SK-N-DZ (cell line): Measurements from ENCODE around the gene BEGAIN.

ENCODE experiments used
- DNase-seq: peaks from one replicate; pipeline ENCODE4 v3.0.0-alpha.2; 2015; ENCODE audit warnings: low spot score

BEGAIN gene

DNA sequence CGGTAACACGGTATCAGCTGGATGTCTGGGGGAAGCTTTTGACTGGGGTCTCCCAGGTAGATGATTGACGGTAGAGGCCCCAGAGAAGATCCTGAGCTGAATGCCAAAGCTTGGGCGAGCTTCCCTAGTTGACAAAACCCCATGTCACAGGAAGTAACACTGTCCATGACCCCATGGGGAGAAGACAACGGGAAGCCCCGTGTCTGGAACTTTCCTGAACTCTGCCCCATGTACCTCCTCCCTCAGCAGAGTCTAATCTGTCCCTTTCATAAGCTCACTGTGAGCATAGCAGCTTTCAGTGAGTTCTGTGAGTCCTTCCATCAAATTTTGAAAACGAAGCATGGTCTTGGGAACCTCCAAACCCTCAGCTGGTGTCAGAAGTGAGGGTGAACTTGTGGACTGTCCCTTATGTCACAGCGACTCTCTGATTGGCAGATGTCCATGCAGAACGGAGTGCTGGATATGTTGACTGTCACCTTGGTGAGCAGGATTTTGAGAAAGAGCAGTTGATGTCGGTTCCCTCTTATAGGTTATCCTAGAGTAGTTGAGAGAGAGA lies 29.7 kb upstream of the BEGAIN start:
- DNase-seq = no peak

DNA sequence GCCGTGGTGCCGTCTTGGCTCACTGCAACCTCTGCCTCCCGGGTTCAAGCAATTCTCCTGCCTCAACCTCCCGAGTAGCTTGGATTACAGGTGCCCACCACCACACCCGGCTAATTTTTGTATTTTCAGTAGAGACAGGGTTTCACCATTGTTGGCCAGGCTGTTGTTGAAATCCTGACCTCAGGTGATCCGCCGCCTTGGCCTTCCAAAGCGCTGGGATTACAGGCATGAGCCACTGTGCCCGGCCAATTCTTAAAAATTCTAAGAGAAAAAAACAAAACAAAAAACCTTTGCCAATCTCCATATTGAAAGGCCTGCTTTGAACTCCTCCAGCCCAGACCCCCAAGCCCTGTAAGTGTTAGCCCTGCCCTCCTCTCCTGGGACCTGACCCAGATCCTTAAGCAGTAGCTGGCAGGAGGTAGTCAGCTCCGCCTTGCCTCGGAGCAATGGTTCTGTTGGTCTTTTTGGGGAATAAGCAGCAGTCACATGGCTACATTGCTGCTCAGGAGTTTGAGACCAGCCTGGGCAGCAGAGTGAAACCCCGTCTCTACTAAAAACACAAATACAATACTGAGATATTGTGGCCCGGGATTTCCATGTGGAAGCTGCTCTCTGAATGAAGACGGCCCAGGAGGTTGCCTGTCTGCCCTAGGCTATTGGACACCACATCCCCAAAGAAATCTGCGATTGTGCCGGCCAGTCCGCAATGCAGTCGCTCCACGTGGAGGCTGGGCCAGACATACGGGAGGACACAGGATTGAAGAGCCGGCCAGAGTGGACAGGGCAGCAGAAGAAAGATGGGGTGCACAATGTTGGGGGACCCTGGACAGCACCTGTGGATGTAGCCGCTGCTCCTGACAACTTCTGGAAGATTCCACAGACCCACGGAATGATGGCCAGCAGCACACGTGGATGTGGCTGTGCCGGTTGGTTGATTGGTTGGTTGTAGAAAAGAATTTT lies 28.8 kb upstream of the BEGAIN start:
- DNase-seq = no peak

DNA sequence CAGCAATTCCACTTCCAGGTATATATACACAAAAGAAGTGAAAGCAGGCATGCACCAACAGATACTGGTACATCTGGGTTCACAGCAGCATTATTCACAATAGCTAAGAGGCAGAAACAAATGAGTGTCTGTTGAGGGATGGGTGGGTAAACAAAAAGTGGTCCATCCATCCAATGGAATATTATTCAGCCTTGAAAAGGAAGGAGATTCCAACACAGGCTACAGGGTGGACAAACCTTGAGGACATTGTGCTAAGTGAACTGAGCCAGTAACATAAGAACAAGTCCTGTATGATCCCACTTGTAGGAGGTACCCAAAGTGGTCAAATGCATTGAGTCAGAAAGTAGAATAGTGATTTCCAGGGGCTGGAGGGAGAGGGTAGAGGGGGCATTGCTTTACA lies 27.6 kb upstream of the BEGAIN start:
- DNase-seq = no peak

DNA sequence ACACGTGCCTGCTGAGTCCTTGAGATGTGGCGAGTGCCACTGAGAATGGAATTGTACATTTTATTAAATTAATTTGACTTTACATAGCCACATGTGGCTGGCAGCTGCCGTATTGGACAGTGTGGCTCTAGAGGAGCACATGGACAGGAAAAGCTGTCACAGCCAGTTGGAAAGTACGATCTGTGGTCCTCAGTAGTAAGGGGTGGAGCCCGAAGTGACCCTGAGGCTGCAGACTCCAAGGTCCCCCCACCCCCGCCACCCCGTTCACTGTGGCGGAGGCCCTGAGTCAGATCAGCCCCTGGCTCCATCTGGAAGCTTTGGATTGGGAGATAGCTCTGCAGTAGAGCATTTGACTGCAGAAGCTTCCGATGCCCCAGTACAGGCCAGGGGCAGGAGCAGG lies 25.8 kb upstream of the BEGAIN start:
- no peak for DNase-seq

DNA sequence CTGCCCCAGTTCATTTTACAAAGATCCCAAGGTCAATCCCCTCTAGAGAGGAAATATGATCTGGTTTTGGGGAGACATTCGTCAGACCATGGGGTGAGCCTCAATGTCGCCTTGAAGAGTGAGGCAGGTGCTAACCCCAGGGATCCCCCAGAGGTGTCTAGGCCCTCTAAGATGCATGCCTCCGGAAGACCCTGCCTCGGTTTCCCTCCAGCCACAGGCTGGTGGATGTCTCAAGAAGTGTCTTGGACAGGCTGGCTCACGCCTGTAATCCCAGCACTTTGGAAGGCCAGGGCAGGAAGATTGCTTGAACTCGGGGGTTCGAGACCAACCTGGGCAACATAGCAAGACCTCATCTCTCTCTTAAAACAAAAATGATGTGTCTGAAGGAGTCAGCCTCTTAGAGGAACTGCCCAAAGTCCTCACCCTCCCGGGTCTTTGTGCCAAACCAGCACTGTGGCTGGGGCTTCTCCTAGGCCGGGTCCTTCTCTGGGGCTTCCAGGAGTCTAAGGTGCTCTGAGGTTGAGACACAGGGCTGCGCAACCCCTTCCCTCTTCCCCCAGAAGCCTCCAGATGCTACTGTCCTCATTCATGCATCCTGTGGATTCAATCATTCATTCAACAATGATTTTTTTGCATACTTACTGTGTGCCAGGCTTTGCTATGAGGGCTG lies 24.7 kb upstream of the BEGAIN start:
- DNase-seq = no peak

DNA sequence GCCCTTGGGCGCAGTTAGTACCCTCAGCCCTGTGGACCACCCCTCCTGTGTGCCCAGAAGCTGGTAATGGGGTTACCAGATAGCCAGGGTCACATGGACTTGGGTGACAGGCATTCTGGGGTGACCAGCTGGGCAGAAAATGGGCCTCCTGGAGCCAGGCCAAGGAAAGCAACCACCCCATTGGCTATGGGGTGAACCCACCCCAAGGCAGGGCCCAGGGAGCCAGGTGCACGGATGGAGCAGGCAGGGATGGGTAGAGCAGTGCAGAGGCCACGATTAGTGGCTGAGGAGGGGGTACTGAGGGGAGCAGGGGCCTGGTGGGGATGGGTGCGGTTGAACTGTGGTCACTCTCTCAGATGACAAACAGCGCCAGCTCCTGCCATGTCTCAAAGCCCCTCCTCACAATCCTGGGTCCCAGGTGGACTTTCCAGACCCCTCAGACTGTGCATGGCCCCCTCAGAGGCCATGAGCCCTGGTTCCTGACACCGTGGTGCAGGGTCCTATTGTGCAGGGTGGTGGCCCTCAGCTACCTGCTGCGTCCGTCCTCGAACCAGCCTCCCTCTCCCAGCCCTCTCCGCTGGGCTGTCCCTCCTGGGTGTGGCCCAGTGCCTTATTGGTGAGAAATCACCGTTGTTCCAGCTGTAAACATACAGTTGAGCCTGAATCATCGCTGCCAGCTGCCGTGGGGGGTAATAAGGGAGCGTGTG lies 23.4 kb upstream of the BEGAIN start:
- DNase-seq = no peak

DNA sequence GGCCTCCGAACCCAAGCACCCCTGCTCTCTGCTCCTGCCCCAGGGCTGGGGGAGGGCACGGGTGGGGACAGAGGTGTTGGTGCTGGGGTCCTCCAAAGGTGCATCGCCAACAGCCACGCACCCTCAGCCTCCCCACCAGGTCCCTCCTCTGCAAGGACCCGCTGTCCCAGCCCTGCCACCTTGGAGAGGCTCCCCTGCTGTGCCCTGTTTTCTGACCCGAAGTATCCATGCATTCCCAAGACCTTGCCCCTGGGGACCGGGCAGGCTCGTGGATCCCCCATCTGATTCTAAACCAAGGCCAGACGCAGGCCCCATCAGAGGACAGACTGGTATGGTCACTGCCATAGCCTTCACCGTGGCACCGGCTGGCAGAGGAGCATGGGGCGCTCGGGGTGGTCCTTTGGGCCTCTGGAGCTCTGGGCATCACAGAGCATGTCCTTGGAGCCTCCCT lies 22.7 kb upstream of the BEGAIN start:
- no peak for DNase-seq

DNA sequence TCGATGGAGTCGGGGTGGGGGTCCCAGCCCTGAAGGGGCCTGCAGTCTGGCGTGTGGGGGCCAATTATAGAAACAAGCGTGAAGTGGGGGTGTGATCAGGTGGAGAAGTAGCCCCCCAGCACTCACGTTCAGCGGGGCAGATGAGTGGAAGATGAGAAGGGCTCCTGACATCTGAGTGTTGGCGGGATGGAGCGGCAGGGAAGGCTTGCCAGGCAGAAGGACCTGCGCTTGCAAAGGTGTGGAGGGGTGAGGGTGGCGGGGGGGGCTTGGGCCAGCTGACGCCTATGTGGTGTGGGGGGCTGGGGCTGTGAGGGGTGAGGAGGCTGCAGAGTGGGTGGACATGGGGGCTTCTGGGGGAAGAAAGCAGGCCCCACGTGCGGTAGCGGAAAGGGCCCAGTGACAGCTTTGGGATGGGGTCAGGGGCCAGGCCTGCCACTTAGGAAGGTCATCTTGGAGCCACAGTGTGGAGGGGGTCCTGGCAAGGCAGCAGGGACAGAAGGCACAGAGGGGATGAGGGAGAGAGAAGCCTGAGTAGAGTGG lies 22.2 kb upstream of the BEGAIN start:
- no peak for DNase-seq

DNA sequence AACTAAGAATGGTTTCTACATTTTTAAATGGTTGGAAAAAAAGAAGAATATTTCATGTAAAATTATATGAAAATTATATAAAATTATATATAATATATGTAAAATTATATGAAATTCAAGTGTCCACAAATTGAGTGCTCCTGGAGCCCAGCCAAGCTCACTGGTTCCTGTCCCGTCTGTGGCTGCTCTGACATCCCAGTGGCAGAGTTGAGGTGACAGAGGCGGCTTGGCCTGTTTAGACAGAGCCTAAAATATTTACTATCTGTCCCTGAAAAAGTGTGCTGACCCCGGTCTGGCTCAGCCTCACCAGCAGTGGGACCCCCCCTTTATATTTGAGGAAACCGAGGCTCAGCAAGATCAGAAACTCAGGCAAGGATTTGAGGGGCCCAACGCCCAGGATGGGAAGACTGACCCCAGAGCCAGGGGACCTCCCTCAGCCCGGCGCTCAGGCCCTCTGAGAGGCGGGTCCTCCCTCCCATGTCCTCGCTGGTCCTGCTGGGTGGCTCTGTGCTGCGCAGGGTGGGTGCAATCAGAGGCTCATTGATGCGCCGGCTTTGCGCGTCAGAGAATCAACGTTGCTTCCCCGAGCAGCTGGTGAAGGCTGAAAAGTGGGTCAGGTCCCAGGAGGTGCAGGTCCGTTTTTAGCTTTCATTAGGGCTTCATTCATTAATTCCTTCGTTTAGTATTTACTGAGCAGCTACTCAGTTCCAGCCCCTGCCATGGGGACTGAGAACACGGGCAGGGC lies 21.5 kb upstream of the BEGAIN start:
- no peak for DNase-seq

DNA sequence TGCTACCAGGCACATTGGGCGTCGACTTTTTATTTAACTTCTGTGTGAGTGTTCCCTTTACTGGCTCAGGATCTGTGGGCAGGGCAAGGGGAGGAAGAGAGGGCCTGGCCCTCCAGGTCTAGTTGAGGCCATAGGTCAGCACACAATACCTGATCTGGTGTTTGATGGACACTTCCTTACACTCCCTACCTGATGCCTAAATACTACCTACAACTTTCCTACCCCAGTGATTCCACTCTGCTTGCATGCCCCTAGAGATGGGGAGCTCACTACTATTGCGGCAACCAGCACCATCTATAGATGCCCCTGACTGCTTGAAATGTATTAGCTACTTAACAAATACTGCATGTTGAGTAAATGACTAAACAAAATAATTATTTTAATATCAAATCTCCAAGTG lies 20.8 kb upstream of the BEGAIN start:
- DNase-seq = no peak

DNA sequence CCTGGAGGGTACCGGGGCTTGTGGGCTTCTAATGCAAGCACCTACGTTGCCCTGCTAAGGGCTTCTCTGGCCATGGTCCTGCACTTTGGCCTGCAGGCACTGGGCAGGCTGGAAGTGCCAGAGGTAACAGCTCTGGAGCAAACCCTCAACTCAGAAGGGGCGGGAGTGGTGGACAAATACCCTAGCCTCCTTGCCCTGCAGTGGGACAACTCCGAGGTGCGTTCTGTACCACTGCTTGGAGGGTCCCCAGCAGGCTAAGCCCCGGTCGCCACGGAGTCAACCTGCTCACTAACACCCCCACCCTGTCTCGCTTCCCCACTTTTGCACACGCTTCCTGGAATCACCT lies 20.4 kb upstream of the BEGAIN start:
- no peak for DNase-seq

DNA sequence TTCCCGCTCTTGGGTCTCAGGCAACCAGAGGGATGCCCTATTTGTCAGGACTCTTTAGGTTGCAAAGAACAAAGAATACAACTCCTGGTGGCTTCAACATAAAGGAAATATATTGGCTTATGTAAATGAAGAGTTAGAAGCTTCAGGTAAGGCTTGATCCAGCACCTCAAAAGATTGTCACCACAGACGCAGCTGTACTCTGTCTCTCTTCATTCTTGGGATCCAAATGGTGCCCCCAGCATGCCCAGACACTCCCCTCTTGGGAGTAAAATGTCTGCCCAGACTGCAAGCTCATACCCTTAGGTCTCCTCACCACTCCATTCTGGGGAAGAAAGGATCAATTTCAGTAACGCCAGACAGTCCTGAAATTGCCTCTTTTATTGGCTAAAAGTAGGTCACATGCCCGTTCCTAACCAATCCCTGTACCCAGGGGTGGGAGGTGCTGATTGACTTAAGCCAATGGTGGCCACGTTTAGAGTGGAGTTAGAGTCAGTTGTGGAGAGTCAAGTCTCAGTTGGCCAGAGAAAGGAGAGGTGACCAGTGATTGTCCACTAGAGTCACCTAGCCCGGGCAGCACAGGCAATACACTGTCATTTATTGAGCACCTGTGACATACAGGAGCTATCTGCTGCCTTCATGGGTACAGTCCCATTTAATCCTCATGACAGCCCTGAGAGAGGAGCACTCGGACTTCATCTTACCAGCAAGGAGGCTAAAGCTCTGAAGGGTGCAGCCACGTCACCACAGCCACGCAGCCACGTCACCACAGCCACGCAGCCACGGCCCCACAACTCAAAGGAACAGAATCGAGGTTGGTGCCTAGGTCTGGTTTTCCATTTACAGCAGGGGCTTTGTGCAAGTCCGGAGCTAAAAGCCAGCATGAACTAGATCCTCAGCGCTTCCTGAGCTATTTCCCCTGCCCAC lies 19.7 kb upstream of the BEGAIN start:
- no peak for DNase-seq

DNA sequence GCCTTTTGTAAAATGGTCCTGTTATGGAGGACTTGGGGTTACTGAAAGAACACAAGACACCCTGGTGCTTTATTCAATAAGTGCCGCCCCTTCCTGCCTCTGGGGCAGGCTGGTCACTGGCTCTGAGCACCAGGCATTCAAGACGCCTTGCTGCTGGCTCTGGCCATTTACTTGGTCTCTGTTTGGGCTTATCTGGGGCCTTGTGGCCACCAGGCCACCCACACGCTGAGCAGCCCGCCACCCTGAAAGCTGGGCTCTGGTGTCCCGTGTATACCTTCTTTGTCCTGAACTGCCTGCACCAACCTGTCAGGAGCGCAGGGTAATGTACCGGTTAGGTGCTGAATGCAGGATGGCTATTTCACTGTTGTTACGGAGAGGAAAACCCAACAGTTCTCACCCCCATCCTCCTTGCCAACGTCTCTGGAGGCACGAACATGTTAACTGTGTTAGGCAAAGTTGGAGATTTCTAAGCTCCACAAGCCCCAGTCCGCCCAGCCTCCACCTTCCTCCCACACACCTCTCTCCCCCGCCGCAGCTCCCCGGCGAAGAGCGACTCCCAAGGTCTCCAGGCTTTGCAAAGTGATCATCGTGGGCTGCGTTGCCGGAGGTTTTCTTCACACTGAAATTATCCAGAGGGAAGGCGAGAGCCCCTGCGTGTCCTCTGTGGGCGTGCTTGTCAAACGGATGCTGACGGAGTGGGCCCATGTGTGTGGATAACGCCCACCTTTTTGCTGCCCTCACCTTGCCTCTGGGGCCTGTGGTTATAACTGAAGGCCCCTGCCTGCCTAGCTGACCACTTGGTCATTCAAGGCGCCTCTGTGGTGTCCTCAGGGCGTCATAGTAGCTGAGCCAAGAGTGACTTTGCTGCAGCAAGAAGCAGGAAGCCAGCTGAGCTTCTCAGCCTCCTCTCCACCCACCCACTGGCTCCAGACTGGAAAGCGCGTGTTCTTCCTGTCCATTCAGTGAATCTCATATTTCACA lies 18.8 kb upstream of the BEGAIN start:
- DNase-seq = no peak

DNA sequence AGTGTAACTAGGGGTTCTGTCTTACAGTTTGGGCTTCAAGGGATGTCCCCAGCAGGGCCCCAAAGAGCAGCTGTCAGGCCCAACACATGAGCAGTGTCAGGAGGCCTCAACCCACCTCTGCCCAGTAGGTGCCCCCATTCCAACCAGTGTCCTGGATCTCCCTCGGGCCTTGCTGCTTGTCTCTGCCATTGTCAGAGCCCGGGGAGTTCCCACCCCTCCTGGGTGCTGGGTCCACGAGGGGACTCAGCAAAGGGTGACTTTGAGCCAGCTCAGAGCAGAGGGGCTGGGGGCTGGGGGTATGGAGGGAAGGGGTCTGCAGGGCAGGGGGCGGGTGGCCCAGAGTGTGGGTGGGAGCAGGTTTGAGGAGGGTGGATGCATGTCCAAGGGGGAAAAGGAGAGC lies 18.0 kb upstream of the BEGAIN start:
- no peak for DNase-seq

DNA sequence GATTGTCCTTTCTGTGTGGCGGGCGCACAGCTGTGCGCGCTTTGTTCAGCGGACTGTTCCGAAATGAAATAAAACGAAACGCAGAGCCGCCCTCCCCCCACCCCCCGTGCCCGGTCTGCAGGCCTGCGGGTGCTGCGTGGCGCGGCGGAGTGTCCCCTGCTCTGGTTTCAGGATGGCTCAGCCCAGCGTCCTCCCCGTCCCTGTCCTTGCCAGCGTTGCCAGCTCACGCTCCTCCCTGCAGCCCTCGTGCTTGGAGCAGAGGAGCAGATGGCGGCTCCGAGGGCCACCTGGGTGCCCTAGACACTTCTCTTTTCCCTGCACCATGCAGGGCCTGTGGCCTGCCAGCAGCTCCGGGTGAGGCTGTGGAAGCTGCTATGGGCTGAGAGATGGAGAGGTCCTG lies 17.5 kb upstream of the BEGAIN start:
- no peak for DNase-seq

DNA sequence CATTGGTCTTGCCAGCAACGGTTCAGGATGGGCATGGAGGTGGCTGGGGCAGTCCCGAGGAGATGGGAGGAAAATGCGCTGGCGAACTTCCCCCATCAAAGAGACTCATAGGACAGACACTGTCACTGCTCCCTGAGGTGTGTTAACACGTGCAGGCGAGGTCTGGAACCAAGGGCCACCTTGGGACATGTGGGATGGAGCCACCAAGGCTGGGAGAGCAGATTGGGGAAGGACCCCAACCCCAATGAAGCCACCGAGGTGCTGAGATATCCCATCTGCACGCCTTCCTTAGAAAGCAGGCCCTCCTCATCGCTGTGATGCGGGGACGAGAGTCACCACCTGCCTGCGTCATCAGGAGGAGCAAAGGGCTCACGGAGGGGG lies 16.9 kb upstream of the BEGAIN start:
- no peak for DNase-seq

DNA sequence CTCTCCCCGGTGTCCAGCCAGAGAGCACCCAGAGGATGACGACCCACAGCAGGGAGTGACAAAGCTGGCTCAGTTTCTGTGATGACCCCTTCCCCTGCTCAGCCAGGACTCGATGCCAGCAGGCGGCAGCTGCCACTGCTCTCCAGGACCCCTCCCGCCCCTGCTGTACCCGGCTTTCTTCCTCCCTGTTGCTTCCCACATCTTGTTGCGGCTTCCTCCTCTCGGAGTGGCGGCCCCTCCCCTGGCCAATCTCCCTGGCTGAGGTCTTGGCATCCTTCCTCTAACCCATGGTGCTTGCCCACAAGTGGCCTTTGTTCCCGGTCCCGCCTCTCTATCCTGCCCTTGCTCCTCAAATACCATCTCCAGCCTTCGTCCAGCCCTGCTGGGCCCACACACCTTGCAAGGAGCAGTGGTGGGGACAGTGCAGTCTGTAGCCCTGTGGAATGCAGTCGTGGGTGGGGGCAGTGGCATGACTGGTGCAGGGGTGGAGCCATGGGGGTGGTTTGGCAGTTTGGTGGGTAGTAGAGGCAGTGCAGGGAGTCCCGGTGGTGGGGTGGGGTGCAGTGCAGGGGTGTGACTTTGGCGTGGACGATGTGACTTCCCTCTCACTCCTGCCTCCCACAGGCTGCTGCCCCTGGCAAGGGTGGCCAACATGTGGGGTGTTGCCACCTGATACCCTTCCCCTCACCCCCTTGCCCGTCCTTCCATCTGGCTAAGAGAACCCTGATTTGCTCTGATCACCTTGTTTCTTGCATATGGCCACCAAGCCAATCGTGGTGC lies 16.3 kb upstream of the BEGAIN start:
- no peak for DNase-seq

DNA sequence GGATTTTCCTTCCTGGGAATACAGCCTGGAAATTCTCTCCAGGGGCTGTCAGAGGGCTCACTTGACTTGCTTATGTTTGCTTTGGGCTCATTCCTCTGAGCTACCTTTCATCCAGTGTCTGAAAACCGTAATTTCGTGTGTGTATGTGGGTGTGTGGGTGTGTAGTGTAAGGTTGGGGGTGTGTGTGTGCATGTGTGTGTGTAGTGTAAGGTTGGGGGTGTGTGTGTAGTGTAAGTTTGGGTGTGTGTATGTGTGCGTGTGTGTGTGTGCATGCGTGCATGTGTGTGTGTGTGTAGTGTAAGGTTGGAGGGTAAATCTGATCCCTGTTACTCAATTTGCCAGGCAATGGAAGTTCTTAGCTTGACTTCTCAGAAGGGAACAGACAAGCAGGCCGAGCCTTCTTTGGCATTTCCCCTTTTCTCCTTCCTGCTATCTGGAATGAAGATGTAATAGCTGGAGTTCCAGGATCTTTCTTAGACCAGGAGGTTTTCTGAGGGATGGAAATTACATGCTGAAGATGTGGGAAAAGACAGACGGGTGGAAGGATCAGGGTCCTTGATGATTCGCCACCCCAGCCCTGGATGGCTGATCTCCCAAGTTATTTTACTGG lies 15.5 kb upstream of the BEGAIN start:
- DNase-seq = no peak
